ENCODE measurements around the gene PPARG.

DNA sequence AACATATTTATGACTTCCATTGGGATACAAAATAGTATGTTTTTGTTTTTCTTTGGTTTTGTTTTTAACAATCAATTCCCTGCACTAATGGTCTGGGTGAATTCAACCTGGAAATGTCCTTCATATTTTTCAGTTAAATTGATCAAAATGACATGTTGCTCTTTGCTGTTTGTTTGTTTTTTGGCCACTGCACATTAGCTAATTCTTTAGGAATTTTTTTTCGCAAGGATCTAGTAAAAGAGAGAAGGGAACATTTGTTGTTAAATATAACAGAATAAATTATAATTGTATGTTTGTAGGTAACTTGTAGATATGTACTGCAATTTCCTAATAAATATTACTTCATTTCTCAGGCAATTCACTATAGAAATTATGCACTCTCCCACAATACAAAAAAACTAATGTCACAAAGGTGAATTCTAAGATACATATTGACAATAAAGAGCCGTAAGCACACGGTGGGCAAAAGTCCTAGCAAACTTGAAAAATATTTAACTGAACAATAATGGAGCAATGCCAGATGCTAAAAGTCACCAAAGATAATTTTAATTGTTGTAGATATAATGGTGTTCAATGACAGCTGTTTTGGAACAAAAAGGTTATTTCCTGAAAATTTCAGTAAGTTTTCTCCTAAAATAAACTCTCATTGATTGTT is 21.4 kb upstream of the PPARG start:
- TF ChIP-seq, protein P1, sequence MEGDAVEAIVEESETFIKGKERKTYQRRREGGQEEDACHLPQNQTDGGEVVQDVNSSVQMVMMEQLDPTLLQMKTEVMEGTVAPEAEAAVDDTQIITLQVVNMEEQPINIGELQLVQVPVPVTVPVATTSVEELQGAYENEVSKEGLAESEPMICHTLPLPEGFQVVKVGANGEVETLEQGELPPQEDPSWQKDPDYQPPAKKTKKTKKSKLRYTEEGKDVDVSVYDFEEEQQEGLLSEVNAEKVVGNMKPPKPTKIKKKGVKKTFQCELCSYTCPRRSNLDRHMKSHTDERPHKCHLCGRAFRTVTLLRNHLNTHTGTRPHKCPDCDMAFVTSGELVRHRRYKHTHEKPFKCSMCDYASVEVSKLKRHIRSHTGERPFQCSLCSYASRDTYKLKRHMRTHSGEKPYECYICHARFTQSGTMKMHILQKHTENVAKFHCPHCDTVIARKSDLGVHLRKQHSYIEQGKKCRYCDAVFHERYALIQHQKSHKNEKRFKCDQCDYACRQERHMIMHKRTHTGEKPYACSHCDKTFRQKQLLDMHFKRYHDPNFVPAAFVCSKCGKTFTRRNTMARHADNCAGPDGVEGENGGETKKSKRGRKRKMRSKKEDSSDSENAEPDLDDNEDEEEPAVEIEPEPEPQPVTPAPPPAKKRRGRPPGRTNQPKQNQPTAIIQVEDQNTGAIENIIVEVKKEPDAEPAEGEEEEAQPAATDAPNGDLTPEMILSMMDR (IDR thresholded peaks at IDR 0.05) = no peak
- no peak for TF ChIP-seq POLR2AphosphoS5 (IDR thresholded peaks at IDR 0.05)

Data from sigmoid colon (tissue), 4 donors.